HG03064 (cell line): Measurements from ENCODE around the gene KLKB1.

Source experiments
- ATAC-seq: cut with Tn5 transposase; IDR thresholded peaks from one replicate; pipeline ENCODE4 v1.9.1; 2021; ENCODE audit warnings: low read depth; ENCODE audit not compliant: unreplicated experiment

KLKB1 gene

DNA sequence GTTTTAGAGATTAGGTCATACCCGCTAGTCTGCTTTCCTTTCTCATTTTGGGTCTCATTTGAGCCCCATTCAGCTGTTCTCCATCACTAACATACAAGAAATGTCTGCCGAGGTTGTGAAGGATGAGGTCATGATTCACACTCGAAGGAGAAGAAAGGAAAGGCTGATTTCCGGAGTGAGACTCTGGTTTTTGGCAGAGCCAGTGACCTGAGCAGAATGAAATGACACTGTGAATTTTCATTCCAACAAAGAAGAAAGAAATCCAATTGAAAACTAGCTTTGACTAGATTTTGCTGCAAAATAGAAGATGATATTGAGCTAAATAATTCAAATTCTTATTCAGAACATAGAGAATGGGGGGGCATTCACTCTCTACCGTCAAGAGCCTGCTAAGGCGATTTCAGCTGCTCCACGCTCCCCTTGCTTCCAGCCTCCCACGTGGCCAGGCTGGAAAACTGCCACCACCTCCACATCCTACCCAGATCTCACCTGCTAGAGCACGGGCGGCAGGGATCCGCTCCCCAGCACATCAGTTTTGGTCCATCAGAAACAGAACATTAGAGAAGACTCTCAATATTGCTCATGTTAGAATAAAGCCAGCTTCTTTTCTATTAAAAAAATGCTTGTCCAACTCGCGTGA is 77.7 kb downstream of the KLKB1 start:
- no peak for ATAC-seq

DNA sequence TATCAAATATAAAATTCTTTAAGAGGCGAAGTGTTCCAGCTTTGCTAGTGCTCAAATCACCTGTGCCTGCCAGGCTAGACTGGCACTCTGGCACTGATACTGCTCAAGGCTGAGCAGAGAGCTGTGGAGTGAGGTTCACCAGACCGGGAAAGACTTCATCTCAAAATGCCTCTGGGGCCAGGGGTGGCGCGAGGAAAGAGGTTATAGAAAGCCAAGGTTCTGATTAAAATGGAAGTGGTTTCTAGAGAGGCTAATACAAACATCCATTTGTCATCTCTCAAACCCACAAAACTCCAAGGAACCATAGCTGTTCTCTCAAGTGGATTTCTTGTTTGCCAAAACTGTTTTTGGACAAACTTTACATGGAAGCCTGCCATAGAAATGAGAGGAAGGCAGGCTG is 80.2 kb downstream of the KLKB1 start:
- ATAC-seq: no peak

DNA sequence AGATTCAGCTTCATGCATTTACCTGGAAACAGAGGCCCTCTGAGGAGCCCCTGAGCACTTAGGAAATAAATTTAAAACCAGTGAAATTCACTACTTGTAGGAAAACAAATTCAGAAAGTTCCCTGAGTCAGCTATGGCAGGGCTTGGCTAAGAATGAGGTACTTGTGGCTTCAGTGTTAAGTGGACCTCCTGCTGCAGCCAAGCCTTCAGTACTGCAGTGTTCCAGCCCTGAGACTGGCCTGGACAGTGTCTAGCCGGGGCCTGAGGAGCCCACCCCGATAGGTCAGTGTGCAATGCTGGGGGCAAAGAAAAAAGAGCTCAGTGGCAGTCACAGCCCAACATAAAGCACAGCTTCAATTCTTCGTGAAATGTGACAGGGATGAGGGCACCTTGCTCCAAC is 80.6 kb downstream of the KLKB1 start:
- no peak for ATAC-seq
